GM04504 (cell line): ENCODE measurements around the gene USP38.
A peak's percentile ranks its signal among the peaks of the same experiment; 100 is the strongest.
"Not testable (repeated sequence)": the region's sequence is repeated elsewhere in the genome, so short reads cannot be mapped to it uniquely, and the experiment has no call there.

ENCODE experiments used
- DNase-seq: peaks from one replicate; pipeline ENCODE4 v3.0.0-alpha.2; 2012; ENCODE audit warnings: low read depth

The USP38 gene

DNA sequence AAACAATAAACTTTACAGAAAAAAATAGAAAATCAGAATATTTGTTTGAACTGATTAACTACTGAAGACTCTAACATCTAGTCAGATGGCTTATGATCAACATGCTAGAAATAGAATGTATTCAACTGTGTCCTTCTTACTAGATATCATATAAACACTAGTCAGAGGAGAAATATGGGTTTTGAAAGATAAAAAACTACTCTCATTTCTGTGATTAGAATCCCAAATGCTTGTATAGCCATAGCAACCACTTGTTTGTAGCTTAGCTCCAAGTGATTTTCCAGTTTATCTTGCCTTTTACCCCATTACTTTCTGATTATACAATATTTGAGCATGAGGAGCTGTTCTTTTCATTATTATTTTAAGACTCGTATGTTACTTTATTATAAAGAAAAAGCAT lies 31.2 kb downstream of the USP38 start:
- DNase-seq, result no peak

DNA sequence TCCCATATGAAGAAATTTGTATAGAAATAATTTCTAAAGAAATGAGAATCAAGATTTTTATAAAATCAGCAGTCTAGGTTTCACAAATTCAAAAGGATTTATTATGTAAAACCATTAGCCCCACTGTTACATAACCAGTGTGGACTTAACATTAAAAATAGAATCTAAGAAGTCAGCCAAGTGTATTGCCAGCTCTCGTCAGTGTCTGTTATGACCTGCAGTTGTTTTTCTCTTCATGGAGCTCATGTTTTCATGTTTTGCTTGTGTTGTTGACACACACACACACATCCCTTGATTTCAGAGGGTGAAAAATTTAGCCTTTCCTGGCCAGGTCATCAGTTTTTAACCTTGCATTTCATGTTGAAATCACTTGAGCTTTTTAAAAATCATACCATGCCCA lies 39.5 kb downstream of the USP38 start:
- no peak for DNase-seq

DNA sequence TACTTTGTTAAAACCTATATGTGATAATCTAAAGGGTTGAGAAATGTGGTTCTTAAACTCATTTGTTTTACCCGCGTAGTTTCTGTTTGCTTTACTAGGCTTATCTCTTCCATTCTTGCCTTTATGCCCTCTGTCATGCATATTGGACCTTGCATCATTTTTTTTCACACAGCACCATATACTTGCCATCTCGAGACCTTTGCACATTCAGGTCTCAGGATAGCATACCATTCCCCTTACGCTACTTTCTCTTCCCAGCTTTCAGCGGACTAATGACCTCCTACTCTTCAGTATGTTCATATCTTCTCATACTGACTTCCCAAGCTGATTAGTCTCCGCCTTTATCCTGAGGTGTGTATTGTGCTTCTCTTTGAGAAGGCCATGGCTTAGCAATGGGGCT lies 40.5 kb downstream of the USP38 start:
- DNase-seq, result no peak

GRCh38 chr4:143230683-143231082 lies 46.0 kb downstream of the USP38 start:
- no peak for DNase-seq

- no peak for DNase-seq
These were observed 47.6 kb downstream of the USP38 start for GRCh38 chr4:143232277-143232676.

- peak; percentile 2 for DNase-seq
These were observed 49.4 kb downstream of the USP38 start for GRCh38 chr4:143234153-143234552.

GRCh38 chr4:143237195-143237594 lies 52.5 kb downstream of the USP38 start:
- not testable (repeated sequence) for DNase-seq

GRCh38 chr4:143240939-143241679 lies 56.4 kb downstream of the USP38 start:
- no peak for DNase-seq

DNA sequence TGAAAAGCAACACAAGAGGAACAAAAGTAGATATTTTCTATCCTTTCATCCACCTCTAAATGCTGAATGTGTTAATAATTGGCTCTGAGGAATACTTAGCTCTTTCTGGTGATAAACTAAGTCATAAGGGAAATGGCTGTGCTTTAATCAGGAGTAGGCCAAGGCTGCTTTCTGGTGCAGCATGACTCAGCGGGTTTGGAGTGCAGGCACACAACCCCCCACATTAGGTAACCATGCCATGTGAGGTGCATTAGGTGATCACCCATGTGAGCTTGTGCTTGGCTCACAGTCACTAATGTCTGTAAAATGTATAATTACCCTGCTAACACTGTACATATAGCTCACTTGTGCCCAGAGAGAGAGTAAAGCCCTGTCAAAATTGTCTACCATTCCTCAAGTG lies 57.2 kb downstream of the USP38 start:
- no peak for DNase-seq

DNA sequence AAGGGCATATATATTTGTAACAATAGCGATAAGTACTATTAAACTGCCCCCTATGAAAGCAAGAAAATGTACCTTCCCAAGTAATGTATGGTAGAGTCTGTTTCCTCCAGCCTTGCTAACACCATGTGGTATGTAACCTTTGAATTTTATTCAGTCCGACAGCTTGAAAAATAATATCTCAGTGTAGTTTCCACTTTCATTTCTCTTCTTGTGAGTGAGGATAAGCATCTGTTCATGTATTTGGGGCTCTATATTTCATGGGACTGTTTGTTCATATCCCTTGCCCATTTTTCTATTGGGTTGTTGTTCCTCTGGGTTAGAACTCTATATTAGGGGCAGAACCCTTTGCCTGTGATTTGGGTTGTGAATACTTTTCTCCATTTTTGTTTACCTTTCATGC lies 58.3 kb downstream of the USP38 start:
- DNase-seq, result no peak

DNA sequence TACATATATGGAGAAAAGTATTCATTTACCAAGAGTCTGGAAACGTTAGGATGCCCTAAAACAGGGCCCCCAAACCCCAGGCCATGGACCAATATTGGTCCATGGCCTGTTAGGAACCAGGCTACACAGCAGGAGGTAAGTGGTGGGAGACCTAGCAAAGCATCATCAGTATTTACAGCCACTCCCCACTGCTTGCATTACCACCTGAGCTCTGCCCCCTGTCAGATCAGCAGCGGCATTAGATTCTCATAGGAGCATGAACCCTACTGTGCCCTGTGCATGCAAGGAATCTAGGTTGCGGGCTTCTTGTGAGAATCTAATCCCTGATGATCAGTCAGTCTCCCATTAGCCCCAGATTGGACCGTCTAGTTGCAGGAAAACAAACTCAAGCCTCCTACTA lies 62.3 kb downstream of the USP38 start:
- no peak for DNase-seq

DNA sequence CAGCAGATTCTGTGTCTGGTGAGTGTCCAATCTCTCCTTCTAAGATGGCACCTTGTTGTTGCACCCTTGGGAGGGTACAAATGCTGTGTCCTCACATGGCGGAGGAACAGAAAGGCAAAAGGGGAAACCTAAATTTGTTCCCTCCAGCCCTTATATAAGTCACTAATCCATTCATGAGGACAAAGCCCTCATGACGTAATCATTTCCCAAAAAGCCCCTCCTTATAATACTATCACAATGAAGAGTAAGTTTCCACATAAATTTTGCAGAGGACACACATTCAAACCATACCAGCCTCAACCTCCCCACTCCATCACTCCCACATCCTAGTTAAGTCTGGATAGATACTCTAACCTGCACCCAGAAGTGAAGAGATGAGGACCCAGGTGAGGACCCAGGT lies 63.1 kb downstream of the USP38 start:
- DNase-seq, result no peak

DNA sequence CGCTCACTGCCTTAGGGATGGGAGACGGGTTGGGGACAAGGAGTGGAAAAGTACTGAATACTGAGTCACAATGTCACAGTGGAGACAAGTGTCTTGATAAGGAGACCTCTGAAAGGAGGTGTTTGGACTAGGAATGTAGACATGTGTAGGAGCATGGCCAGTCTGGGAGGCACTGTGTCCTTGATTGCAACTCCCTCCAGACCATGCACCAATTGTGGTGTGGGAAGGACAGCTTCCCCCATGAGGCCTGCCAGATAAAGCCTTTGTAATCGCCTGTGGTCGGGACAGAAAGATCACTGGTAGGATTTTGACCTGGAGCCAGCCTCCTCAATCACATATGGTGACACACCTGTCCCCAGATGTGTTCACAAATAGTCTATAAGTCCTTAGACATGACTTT lies 64.1 kb downstream of the USP38 start:
- DNase-seq, result no peak

GRCh38 chr4:143250617-143251016 lies 65.9 kb downstream of the USP38 start:
- DNase-seq, result no peak

- DNase-seq, result no peak
These were observed 66.6 kb downstream of the USP38 start for GRCh38 chr4:143251348-143251747.

DNA sequence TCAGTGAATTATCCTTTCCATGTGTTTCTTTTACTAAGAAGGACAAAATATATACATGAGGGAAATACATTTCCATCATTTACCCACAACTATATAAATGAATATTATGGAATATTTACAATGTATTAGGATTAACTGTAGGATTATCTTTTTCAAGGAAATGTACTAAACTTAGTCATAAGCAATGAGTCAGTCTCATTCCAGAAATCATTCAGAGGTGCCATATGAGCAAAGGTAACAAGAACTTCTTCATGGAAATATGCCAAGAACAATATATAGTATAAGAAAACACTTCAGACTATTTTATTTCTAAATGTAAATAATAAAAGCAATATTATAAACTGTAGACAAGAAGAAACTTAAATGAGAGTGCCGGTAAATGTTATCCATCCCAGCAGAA lies 67.1 kb downstream of the USP38 start:
- no peak for DNase-seq

- DNase-seq, result no peak
These were observed 67.8 kb downstream of the USP38 start for GRCh38 chr4:143252478-143252877.

DNA sequence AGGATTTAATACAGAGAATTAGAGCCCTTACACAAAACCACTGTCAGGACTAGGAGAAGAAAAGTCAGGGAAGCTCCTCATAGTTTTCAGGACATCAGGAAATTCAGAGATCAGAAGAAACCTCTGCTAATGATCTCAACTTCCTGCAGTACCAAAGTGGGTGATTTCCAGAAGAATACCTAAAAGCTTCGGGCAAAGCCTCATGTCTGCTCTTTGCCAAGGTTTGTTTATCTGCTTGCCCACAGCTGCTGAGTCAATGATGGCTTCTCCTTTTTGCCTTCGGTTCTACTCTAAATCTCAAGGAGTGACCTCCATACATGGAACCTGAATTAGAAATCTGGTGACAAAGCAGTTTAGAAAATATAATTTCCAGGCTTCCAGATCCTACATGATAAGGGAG lies 68.4 kb downstream of the USP38 start:
- DNase-seq, result no peak

DNA sequence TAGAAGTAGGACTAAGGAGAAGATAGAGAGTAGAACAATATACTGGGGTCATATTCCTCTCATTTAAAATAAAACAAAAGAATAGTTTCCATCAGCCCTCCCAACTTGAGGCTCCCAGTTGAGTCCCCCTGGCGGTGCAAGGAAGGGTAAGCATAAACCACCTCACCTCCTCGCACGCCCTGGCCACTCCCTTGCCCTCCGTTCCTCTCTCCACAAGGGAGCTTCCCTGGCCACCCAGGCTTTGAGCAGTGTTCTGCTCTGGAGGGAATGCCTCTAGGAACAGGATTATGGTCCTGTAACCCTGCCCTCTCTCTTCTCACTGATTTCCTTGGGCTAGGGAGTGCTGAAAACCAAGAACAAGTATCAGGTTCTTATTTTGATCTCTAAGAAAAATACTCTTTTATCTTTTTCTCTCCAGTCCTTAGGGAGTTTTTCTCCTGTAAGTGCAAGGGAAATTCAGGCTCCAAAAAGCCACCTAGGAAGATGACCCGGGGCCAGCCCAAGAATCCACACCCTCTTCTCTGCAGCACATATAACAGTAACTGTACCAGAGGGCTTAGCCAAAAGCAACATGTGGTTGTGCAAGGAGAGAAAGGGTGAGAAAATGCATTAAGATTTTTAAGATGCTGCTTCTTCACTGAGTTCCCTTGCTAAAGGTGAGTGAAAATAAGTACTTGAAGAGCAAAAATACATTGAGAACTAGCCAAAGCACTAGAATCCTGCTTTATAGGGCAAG lies 69.9 kb downstream of the USP38 start:
- DNase-seq, result no peak

GRCh38 chr4:143256456-143256855 lies 71.7 kb downstream of the USP38 start:
- DNase-seq, result no peak

DNA sequence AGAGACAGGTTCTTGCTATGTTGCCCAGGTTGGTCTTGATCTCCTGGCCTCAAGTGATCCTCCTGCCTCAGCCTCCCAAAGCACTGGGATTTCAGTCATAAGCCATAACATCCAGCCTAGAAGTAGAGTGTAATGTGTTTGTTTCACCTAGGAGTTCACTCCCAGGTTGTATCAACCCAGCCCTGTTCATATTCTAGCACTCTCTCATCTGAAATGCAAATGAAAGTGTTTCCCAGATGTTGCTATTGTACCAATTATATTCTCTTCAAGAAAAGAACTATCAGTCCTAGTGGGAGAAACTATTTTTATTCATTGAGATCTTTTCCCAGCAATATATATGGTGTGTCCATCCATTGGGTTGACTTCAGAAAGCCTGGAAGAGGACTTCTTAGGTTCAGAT lies 72.6 kb downstream of the USP38 start:
- no peak for DNase-seq

GRCh38 chr4:143260750-143261149 lies 76.0 kb downstream of the USP38 start:
- no peak for DNase-seq

GRCh38 chr4:143262838-143263237 lies 78.1 kb downstream of the USP38 start:
- DNase-seq, result no peak

DNA sequence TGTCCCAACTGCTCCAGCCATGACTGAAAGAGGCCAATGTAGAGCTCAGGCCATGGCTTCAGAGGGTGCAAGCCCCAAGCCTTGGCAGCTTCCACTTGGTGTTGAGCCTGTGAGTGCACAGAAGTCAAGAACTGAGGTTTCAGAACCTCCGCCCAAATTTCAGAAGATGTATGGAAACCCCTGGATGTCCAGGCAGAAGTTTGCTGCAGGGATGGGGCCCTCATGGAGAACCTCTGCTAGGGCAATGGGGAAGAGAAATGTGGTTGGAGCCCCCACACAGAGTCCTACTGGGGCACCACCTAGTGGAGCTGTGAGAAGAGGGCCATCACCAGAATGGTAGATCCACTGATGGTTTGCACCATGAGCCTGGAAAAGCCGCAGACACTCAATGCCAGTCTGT lies 83.0 kb downstream of the USP38 start:
- DNase-seq, result not testable (repeated sequence)
